HCEC 1CT (cell line): ENCODE measurements around the gene MARCKSL1.
"Not testable (repeated sequence)": the region's sequence is repeated elsewhere in the genome, so short reads cannot be mapped to it uniquely, and the experiment has no call there.

ENCODE experiments used
- DNase-seq: peaks from one replicate; pipeline ENCODE4 v3.0.0-alpha.2; 2017

Gene MARCKSL1

GRCh38 chr1:32332290-32333079 is 3.5 kb downstream of the MARCKSL1 start:
- DNase-seq = no peak

DNA sequence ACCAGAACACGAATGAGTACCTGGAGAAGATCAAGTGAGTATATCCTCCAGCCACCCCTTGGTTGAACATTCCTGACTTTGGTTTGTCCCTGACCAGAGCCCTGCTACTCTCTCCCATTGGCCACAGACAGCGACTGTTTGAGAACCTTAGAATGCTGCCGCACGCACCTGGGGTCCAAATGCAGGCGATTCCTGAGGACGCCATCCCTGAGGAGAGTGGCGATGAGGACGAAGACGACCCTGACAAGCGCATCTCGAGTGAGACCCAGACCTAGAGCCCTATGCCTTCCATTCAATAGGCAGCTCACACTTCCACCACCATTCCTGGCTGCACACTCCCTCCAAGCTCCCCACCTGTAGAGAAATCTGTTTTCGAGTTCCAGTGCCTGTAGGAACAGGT is 4.5 kb downstream of the MARCKSL1 start:
- DNase-seq = no peak

- no peak for DNase-seq
These were observed 5.4 kb downstream of the MARCKSL1 start for GRCh38 chr1:32330558-32331151.

GRCh38 chr1:32329931-32330466 is 6.0 kb downstream of the MARCKSL1 start:
- DNase-seq = no peak

DNA sequence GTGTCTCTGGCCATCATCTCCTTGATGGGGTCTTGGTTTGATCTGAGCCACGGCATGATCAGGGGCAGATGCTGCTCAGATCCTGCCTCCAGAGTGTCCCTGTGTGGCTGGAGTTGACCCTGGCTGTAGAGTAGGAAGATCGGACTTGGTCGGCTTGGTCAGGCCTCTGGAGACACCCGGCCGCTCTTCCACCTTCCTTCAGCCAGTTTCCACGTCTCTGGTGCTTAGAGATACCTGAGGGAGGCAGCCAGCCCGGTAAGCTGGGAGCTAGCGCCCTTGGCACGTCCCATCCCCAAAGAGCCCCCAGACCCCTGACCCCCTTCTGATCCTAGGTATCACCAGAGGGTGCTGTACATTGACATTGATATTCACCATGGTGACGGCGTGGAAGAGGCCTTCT is 8.8 kb downstream of the MARCKSL1 start:
- DNase-seq = no peak

DNA sequence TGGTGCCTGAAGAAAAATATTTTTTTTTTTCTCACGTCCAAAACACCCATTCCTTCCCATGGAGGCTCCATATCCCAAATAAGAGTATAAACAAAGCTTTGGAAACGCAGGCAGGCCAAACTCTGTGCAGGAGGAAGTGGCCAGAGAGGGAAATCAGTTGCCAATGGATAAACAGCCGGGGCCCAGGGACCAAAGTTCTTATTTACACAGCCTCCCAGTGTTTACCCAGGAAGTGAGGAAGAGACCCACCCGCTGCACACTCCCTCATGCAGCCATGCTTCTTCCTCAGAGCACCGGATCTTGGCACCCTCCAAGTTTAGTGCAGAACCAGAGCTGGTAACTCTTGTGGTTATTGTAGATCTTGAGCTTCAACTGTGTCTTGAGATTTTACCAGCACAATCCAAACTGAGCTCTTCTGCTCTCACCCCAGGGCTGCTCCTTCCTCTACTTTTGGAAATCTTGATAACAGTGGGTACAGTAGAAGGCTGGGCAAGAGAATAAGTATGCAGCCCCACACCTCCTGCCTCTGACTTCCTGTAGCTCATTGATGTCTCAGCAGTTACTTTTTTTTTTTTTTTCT is 14.2 kb downstream of the MARCKSL1 start:
- no peak for DNase-seq

- no peak for DNase-seq
These were observed 17.7 kb downstream of the MARCKSL1 start for GRCh38 chr1:32318127-32318869.

GRCh38 chr1:32316903-32317277 is 19.1 kb downstream of the MARCKSL1 start:
- no peak for DNase-seq

DNA sequence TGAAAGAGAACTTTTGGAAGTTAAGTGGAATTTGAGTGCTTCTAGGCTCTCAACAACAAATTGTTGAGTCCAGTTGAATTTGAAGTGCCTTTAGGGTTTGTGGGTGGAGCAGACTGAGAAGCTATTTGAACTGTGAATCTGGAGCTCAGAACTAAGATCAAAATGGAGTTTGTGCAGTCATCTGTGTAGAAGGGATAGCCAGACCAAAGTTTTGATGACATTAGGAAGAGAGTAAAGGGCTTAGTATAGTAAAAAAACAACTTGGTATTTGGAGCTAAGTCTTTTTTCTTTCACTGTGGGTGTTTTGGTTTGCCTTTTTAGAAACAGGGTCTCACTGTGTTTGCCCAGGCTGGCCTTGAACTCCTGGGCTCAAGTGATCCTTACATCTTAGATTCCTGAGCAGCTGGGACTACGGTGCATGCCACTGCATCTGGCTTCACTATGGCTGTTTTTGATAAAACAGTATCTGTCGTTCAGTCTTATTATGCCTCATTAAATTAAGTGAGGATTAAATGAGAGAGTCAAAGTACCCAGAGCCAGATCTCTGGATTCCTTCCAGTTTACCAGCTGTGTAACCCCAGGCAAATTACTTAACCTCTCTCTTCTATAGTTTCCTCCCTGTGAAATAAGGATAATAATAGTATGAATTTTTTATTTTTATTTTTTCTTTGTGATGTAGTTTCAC is 24.2 kb downstream of the MARCKSL1 start:
- DNase-seq = no peak

DNA sequence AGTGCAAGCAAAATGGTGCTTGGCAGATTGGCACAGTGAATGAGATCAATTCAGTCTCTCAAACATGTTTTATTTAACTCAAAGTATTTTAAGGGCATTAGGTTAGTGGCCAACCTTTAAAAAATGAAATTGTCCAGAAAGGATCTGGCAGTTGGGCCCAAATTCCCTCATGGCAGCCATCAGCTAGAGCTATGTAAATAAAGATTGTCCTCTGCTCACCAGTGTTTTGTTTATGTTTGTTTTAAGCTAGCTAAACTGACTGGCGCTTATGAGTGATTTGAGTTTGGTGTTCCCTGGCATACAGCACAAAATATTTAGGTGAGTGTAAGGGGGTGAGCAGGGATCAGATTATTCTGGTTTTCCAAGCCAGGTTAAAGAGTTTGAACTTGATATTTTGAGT is 26.1 kb downstream of the MARCKSL1 start:
- no peak for DNase-seq

DNA sequence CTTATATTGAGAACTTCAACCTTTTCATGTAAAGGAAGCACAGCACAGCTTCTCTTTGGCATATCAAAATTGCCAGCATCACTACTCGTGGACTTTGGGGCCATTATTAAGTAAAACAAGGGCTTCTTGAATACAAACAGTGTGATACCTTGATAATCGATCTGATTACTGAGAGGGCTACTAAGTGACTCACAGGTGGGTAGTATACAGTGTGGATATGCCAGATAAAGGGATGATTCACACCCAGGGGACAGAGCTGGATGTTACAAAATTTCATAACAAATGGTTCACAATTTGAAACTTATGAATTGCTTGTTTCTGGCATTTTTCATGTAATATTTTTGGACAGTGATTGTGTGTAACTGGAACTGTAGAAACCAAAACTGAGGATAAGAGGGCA is 28.7 kb downstream of the MARCKSL1 start:
- DNase-seq = peak; percentile 17

- no peak for DNase-seq
These were observed 30.7 kb downstream of the MARCKSL1 start for GRCh38 chr1:32305310-32305709.

DNA sequence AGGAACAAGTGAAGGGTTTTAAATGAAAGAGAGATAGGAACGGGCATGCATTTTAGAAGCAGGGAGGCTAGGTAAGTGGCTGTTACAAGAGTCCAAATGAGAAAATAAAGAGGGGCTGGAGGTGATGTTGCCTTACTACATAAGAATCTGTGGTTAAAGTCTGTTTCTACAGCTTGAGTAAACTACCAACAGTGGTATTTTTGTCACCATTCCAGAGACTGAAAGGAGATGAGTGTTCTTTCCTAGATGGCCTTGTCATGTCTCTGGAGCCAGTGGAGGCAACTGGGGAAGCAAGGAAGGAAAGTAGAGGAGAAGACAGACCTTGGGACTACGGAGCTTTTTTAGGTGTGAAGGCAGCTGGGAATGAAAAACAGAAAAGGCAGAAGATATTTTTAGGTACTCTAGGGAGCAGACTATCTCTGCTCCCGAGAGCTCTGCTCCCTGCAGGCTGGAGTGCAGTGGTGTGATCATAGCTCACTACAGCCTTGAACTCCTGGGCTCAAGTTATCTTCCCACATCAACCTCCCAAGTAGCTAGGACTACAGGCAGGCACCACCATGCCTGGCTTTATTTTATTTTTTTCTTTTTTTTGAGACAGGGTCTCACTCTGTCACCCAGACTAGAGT is 31.9 kb downstream of the MARCKSL1 start:
- no peak for DNase-seq

GRCh38 chr1:32303358-32303757 is 32.7 kb downstream of the MARCKSL1 start:
- DNase-seq = no peak

- DNase-seq = no peak
These were observed 36.7 kb downstream of the MARCKSL1 start for GRCh38 chr1:32299327-32299726.

DNA sequence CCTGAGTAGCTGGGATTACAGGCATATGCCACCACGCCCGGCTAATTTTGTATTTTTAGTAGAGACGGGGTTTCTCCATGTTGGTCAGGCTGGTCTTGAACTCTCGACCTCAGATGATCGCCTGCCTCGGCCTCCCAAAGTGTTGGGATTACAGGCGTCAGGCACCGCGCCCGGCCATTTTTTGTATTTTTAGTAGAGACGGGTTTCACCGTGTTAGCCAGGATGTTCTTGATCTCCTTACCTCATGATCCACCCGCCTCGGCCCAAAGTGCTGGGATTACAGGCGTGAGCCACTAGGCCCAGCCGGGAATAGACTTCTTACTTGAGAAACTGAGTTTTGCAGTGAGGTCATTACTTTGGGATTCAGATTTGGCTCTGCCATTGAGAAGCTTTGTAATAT is 37.8 kb downstream of the MARCKSL1 start:
- DNase-seq = not testable (repeated sequence)

DNA sequence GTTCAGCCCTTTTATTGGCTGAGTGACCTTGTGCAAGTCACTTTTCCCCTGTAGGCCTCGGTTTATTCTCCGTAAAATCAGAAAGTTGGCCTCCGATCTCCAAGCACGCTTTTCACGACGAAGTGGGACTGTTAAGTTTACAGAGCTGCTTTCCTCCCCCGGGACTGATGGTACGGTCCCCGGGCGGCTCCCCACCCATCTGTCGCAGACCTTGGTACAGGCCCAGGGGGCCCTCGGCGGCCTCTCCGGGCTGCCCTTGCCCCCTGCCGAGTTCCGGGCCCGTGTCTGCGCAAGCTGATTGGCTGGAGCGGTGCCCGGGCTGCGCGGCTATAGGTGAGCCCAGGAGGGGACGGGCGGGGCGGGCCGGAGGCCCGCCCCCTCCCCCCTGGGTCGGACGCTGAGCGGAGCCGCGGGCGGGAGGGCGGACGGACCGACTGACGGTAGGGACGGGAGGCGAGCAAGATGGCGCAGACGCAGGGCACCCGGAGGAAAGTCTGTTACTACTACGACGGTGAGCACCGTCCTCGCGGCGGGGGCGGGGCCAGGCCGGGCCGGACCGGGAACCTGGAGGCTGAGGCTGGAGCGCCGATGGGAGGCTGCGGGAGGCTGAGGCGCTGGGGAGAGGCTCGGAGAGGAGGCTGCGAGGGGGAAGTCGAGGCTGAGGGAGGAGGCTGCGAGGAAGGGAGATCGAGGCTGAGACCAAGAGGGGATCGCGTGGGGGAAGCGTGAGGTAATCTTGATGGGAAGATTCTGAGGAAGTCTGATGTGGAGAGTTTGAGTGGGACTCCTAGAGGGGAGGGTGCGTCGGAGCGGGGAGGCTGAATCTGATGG is 44.1 kb downstream of the MARCKSL1 start, which contains the start of gene HDAC1:
Gene HDAC1 (plus strand): TSS at position 376 of the 831 bp plus-strand sequence. CDS start 87 bp downstream, at position 463.
- DNase-seq = peak; percentile 92

DNA sequence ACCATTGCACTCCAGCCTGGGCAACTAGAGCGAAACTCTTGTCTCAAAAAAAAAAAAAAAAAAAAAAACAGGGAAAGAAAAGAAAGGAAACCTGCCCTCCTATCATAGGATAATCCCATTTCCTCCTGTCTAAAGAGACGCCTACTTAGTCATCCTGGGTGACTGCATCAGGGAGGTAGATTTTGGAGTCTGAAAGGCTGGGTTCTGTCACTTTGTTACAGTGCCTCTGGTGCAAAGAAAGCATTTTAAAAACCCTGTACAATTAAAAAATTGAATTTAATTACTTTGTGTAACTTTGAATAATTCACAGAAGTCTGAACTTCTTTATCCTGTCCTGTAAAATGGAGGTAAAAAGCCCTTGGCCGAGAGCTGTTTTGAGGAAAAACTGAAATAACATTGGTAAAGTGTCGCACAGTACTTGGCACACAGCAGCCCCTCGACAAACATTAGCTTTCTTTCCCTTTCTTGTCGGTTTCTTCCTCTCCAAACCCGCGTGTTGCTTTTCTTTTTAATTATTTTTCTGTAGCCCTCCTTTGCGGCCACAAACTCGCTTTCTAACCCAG is 44.8 kb downstream of the MARCKSL1 start:
- peak; percentile 54 for DNase-seq

- DNase-seq = no peak
These were observed 46.8 kb downstream of the MARCKSL1 start for GRCh38 chr1:32289256-32289655.

GRCh38 chr1:32286763-32287162 is 49.3 kb downstream of the MARCKSL1 start:
- DNase-seq = no peak

GRCh38 chr1:32285658-32286057 is 50.4 kb downstream of the MARCKSL1 start:
- DNase-seq = no peak
